Measurements from ENCODE around the gene SDC4. TPM values are rescaled to one million over a fixed set of nuclear protein-coding genes. Genes with fewer than 3 reads are reported as not detected.

SDC4 gene
- total and polyA plus RNA-seq, 9 of the 15 experiments (the other 6 are each of a cell fraction or from before 2014, with no cell fraction given): 2.1 to 10.7 (median 6.3) TPM

DNA sequence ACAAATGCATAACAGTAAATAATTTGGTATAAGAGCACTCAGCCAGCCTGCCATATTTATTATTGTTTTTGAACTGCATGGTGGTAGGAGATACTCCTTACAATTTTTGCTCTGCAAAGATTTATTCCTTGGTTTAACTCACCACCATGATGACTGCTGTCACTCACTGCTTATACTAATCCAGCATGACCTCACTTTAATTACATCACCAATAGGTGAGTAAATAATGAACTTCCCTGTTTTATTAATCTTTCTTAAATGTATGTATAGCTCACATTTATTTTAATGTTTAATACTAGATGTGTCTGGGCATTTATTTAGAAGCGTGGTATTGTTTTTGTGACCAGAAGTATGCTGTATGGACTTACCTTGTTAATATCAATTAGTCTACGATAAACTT is 42.7 kb upstream of the SDC4 start:
- TF ChIP-seq ZNF778 (CRISPR knock-in tag; IDR thresholded peaks at IDR 0.05) (no peak), KAT7 (CRISPR knock-in tag; IDR thresholded peaks at IDR 0.05; ENCODE audit: borderline replicate concordance) (no peak), ZNF785 (CRISPR knock-in tag; IDR thresholded peaks at IDR 0.05) (no peak), ZBTB8A (IDR thresholded peaks at IDR 0.05; ENCODE audit: partially characterized antibody) (no peak), SMARCC2 (IDR thresholded peaks at IDR 0.05; ENCODE audit: low read depth) (no peak), FOXA3 (CRISPR knock-in tag; conservative IDR thresholded peaks at IDR 0.05 in 1 of 2, IDR thresholded peaks at IDR 0.05 in 1 of 2) (no peak), MXI1 (IDR thresholded peaks at IDR 0.05; ENCODE audit: low read depth, low read length) (no peak)
- TF ChIP-seq, protein P1, sequence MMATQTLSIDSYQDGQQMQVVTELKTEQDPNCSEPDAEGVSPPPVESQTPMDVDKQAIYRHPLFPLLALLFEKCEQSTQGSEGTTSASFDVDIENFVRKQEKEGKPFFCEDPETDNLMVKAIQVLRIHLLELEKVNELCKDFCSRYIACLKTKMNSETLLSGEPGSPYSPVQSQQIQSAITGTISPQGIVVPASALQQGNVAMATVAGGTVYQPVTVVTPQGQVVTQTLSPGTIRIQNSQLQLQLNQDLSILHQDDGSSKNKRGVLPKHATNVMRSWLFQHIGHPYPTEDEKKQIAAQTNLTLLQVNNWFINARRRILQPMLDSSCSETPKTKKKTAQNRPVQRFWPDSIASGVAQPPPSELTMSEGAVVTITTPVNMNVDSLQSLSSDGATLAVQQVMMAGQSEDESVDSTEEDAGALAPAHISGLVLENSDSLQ (IDR thresholded peaks at IDR 0.05): peak; percentile 57; the same call in 1 of the 2 replicates
- TF ChIP-seq, protein P2, sequence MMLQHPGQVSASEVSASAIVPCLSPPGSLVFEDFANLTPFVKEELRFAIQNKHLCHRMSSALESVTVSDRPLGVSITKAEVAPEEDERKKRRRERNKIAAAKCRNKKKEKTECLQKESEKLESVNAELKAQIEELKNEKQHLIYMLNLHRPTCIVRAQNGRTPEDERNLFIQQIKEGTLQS (IDR thresholded peaks at IDR 0.05): peak; percentile 25; the same call in 1 of the 2 replicates
- TF ChIP-seq, protein P2 (CRISPR knock-in tag; conservative IDR thresholded peaks at IDR 0.05): no peak
- BruUV-seq (replicated peaks): no TSS peak
- Histone ChIP-seq H3K36me3 (ENCODE audit: control insufficient read depth, insufficient read depth, low read length) (no peaks in the 10 kb centered on the region), H3K9me3 (replicated peaks; ENCODE audit: control insufficient read depth, insufficient read depth, low read depth, low read length) (no peaks in the 10 kb centered on the region), H3K4me3 (no peak overlapping the region), H4K20me1 (replicated peaks; ENCODE audit: control insufficient read depth, insufficient read depth, low read length) (no peaks in the 10 kb centered on the region), H3K9me1 (ENCODE audit: control insufficient read depth, insufficient read depth, low read length) (no peaks in the 10 kb centered on the region), H3K27me3 (ENCODE audit: control insufficient read depth in 2 of 2, insufficient read depth in 2 of 2, low read length in 2 of 2) (no peaks in the 10 kb centered on the region), H3K4me1 (replicated peaks in 1 of 2; ENCODE audit: control insufficient read depth in 2 of 2, insufficient read depth in 2 of 2, low read length in 2 of 2) (peaks cover 0 to 3% of the 10 kb centered on the region in 2 experiments; a peak in 1 of 5 replicates), H2AFZ (ENCODE audit: low read depth, low read length) (no peak overlapping the region), H3K79me2 (ENCODE audit: control insufficient read depth, insufficient read depth, low read length) (no peaks in the 10 kb centered on the region), H3K4me2 (ENCODE audit: insufficient read depth, low read length) (no peak overlapping the region), H3K27ac (ENCODE audit: extremely low read depth, low read depth, low read length) (no peak overlapping the region), H3K9ac (ENCODE audit: insufficient read depth in 1 of 2, low read depth in 2 of 2, low read length in 2 of 2) (no peak overlapping the region)
- CTCF ChIA-PET (ENCODE audit: low intra/inter-chr PET ratio): no interaction called here
- intact Hi-C loops (cut with micrococcal nuclease): no loop called here
- 15% methylated on average over 2 of the region's 2 CpGs for WGBS (ENCODE audit: insufficient coverage, low coverage, missing lambda C conversion rate)
- POLR2A ChIA-PET: interaction anchor here (1.0 kb wide), 1 partner anchor 11 kb away, joined by 3 read pairs; no protein-coding TSS in a partner anchor
- DNase-seq (ENCODE audit: extremely low read depth in 1 of 4, low spot score in 3 of 4): no peak
- no peak for ATAC-seq
- no peak for FAIRE-seq
- in situ Hi-C loops (cut with MboI): no loop called here

All from K562 (cell line).